GM12801 (cell line): ENCODE results near the gene PPP1R9A.

Source experiments
- TF ChIP-seq, protein P1 (sequence below): IDR thresholded peaks from one replicate; pipeline ENCODE4 v1.5.1; 2011; ENCODE audit warnings: control low read depth; ENCODE audit not compliant: insufficient read length; ENCODE audit errors: extremely low read depth

The PPP1R9A gene

DNA sequence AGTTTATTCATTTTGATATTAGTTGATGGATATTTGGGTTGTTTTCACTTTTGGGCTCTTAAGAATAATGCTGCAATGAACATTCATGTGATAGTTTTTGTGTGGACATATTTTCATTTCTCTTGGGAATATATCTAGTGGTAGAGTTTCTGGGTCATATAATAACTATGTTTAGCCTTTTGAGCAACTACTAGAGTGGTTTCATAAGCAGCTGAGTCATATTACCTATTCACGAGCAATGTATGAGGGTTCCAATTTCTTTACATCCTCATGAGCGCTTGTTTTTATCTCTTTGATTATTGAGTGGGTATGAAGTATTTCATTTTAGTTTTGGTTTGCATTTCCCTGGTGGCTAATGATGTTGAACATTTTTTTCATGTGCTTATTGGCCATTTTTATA, 234.4 kb downstream of the PPP1R9A start:
- TF ChIP-seq, protein P1, sequence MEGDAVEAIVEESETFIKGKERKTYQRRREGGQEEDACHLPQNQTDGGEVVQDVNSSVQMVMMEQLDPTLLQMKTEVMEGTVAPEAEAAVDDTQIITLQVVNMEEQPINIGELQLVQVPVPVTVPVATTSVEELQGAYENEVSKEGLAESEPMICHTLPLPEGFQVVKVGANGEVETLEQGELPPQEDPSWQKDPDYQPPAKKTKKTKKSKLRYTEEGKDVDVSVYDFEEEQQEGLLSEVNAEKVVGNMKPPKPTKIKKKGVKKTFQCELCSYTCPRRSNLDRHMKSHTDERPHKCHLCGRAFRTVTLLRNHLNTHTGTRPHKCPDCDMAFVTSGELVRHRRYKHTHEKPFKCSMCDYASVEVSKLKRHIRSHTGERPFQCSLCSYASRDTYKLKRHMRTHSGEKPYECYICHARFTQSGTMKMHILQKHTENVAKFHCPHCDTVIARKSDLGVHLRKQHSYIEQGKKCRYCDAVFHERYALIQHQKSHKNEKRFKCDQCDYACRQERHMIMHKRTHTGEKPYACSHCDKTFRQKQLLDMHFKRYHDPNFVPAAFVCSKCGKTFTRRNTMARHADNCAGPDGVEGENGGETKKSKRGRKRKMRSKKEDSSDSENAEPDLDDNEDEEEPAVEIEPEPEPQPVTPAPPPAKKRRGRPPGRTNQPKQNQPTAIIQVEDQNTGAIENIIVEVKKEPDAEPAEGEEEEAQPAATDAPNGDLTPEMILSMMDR, result no peak

- TF ChIP-seq, protein P1, result no peak
Observed at GRCh38 chr7:95144256-95144655, 236.9 kb downstream of the PPP1R9A start.

GRCh38 chr7:95155965-95156364, 248.6 kb downstream of the PPP1R9A start:
- TF ChIP-seq, protein P1, result no peak

DNA sequence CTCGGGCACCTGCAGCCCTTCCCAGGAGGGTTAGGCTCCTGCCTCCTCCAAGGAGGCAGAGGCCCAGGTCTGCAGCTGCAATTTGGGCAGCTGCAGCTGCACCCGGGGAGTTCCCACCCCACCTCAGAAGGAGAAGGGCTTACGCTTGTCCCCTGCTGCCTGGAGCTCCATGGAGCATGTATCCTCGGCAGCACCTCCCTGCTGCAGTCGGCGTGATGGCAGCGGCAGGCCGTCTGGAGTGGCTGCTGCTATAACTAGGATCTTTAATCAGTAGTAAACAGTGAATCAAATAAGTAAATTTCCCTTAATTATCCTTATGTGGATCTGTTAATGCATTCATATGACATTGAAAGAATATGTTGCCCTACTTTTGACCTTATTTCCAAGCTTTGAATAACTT, 250.0 kb downstream of the PPP1R9A start:
- TF ChIP-seq, protein P1, result no peak

GRCh38 chr7:95169678-95170077, 262.3 kb downstream of the PPP1R9A start:
- TF ChIP-seq, protein P1, result no peak

DNA sequence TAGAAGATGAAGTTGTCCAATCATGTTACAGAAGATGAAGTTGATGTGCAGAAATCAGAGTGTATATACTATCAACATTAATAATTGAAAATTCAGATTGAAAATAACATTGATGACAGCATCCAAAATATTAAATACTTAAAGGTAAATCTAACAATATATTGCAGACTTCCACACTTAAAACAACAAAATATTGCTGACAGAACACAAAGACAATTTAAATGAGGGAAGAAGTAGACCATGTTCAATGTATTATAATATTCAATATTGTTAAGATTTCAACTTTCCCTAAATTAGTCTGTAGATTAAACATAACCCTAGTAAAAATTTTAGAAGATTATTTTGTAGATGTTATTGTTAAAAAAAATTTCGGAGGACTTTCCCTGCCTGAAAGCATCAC, 265.0 kb downstream of the PPP1R9A start:
- TF ChIP-seq, protein P1, result no peak

GRCh38 chr7:95190515-95190914, 283.1 kb downstream of the PPP1R9A start:
- TF ChIP-seq, protein P1, result no peak

DNA sequence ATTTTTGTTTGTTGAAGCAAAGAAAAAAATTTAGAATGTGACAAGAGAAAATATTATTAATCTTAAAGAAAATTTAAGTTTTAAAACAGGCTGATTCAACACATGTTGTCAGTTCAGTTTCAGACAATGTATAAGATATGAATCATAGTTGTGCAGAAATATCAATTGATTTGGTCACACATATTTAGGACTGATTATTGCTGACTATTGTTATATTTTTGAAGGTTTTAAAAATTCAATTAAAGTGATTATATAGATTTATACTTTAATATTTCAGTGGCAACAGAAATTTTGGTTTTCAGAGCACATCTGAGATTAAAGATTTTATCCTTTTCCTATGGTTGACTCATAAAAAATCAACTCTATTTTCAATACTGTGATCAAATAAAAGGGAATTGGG, 284.4 kb downstream of the PPP1R9A start:
- TF ChIP-seq, protein P1, result no peak
